ENCODE results near the gene CCDC184. TPM values are rescaled to one million over a fixed set of nuclear protein-coding genes. Genes with fewer than 3 reads are reported as not detected.

Gene CCDC184
- polyA plus RNA-seq, 5 donors = 0.06 to 0.33 (median 0.24) TPM; not detected in 1

DNA sequence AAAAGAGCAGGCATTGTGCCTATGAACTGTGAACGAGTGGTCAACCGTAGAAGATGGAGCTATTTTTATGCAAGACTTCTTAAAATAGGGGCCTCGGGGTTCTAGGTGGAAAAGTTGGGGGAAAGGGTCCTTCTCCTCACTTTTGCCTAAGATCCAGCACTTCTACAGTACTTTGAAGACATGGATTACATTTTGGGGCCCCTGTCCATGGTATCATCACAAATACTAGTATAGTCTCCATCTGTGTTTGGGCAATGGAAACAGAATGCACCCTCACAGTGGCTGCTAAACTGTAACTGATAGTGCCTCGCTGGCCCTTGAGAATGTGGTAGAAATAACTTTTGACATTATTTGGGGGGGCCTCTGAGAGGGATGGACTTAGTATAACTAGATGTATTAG, 5.5 kb upstream of the CCDC184 start:
- DNase-seq = no peak

- DNase-seq = no peak
Measured at GRCh38 chr12:48179466-48179865, 4.0 kb upstream of the CCDC184 start.

DNA sequence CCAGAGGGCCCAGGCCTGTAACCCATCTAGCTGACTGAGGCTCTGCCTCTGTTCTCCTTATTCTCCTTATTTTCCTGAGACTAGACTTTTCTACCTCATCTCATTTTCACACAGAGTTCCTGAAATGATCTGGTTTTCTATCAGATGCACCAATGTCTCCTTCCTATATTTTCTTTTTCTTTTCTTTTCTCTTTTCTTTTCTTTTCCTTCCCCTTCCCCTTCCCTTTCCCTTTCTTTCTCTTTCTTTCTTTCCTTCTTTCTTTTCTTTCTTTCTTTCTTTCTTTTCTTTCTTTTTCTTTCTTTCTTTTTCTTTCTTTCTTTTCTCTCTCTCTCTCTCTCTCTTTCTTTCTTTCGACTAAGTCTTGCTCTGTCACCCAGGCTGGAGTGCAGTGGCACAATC, 3.0 kb upstream of the CCDC184 start:
- no peak for DNase-seq

GRCh38 chr12:48180857-48181495, 2.5 kb upstream of the CCDC184 start:
- DNase-seq = no peak

- no peak for DNase-seq
Measured at GRCh38 chr12:48182631-48183030, 813 bp upstream of the CCDC184 start.

- no peak for DNase-seq
Measured at GRCh38 chr12:48183876-48184548, 568 bp downstream of the CCDC184 start.

DNA sequence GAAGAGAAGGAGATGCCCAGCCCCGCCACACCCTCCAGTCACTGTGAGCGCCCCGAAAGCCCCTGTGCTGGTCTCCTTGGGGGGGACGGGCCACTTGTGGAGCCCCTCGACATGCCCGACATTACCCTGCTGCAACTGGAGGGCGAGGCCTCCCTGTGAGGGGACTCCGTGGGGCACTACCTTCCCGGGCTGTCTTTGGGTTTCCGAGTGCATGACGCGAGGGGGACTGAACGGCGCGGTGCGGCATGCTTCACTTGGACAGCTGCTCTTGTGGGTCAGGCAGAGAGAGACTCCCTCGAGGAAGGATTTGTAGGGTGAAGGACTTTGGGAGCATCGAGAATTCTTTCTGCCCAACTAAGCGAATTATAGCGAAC, 1.1 kb downstream of the CCDC184 start:
- DNase-seq = no peak

DNA sequence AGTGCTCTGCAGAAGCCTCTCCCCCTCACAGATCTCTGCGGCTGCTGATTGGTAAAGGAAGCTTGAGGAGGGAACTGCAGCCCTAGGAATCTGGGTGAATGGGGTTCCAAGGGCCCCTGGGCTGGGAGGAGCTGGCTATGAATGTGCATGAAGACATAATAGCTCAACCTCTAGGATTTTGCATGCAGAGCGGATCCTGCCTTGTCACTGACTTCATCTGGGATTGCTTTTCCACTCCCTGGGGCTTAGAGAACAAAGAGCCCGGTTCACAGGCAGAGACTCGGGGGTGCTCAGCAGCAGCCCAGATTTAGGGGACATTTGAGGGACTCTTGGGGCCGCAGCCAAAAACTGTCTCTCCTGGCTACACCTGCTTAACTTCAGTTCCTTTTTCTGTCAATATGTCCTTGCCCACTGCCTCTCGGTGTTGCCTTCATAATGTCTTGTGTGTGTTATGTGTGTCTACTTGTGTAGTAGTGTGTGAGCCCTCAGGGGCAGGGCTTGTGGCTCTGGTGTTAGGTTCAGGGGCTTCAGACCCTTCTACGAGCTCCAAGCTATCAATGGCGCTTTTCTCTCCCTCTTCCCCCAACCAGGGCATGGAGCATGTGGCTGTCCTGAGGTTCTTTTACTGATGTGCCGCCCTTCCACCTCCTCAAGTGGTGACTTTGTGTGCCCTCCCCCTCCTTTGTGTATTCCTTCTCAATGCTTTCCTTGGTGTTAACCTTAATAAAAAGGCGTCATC, 1.9 kb downstream of the CCDC184 start:
- no peak for DNase-seq

DNA sequence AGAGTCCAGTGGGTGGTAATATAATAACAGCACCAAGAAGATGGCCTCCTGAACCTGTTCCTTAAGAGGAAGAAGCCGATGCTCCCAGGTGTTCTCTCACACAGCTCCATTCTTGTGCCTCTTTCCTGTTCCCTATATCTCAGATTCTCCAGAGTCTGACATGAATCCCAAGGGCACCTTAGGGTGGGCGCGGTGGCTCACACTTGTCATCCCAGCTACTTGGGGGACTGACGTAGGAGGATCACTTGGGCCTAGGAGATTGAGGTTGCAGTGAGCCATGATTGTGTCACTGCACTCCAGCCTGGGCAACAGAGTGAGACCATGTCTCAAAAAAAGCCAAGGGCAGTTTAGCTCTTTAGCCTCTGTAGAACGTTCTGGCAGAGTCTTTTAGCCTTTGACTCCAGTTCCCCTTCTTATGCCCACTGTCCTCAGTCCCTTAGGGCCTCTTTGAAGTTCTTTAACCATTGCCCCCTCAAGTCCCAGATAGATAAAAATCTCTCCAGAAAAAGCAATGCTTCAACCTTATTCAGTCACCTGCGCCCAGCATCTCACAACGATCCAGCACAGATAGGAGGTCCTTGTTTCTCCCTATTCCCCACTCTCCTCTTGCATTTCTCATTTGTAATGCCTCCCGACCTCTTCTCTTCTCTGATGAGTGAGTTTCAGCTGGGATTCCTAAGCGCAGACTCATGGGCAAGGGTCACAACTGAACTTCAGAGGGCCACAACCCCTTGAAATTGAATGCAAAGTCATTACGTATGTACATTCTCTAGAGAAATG, 4.7 kb downstream of the CCDC184 start:
- DNase-seq = no peak

DNA sequence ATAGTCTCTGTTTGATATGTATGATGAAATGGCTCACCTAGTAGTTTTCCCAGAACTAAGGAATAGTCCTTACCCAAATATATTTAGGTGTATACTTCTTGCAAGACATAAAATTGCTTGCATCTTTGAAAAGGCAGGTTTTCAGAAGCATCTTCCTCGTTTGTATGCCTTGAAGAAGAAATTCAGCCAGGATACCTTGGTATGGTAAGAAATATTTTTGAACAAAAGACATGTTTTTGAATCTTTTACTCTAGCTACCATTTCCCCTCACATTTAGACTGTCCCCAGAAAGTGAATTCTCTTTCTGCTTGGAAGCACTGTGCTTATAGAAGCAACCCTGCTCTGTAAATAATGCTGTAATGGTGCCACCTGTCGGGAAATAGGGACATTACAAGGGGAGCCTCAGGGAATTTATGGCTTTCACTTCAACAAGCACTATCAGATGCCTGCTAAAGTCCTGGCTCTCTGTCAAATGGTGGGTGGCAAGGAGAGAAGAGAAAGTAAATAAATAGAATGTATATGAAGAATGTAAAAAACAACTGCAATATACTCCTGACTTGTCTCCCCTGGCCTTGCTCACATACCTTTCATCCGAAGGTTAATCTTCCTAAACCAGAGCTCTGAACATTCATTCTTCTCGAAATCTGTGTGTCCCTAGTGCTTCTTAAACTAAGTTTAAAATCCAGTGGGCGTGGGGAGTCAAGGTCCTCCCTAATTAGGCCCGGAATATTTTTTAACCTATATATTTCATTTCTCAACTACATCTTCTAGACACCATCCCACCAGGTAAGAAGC, 6.1 kb downstream of the CCDC184 start:
- DNase-seq = peak; percentile 47 to 65

- no peak for DNase-seq
Measured at GRCh38 chr12:48191096-48191495, 7.7 kb downstream of the CCDC184 start.

DNA sequence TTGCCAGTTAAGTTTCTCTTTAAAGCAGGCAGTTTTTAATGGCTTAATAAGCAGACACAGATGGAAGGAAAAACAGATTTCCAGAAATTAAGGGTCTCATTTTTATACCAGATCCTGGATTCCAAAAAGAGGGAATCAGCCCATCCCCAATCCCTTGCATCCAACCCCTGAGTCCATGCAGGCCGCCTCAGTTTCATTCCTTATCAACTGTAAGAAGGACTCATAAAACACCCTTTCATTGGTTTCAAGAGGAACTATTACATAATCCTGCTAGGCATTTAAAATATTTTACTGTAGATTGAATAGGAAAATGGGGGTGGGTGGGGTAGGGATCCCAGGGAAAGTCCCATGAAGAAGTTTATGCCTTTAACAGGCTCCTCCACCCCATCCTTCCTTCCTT, 9.4 kb downstream of the CCDC184 start:
- no peak for DNase-seq

GRCh38 chr12:48193623-48194022, 10.2 kb downstream of the CCDC184 start:
- DNase-seq = no peak

GRCh38 chr12:48194799-48195201, 11.4 kb downstream of the CCDC184 start:
- DNase-seq = no peak

- DNase-seq = peak in 1 of 2 donors; percentile 43
Measured at GRCh38 chr12:48197549-48197970, 14.1 kb downstream of the CCDC184 start.

DNA sequence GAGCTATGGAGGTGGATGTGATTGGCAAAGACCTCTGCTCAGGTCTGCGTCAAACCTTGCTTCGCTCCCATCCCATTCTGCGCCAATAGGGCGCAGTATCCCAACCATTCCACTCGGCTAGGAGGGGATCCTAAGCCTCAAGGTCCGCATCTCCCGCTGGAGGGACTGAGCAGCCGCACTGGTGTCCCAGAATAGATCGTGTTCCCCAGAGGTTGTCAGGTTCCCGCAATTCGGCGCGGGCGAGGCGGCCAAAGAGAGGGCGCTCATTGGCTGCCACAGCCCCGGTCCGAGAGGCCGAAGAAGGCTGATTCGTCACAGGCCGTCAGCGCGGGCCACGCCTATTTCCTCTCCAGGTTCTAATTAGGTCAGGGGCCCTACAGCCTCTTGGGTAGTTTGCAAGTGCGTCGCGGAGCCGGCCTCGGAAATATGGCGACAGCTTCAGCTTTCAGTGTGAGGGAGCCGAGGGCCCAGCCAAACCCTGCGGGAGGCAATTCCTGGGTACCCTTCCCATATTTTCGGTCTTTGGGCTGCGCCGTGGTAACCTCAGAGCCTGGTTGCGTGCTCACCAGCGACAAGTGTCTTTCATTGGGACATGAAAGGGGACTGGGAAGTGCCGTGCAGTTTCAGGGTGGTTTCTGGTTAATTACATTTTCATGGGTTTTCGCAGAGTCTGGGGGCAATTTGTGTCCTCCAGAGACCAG, 14.7 kb downstream of the CCDC184 start:
- DNase-seq = peak; percentile 95

GRCh38 chr12:48198672-48198971, 15.2 kb downstream of the CCDC184 start:
- DNase-seq = no peak

GRCh38 chr12:48198985-48199384, 15.5 kb downstream of the CCDC184 start:
- DNase-seq = no peak

DNA sequence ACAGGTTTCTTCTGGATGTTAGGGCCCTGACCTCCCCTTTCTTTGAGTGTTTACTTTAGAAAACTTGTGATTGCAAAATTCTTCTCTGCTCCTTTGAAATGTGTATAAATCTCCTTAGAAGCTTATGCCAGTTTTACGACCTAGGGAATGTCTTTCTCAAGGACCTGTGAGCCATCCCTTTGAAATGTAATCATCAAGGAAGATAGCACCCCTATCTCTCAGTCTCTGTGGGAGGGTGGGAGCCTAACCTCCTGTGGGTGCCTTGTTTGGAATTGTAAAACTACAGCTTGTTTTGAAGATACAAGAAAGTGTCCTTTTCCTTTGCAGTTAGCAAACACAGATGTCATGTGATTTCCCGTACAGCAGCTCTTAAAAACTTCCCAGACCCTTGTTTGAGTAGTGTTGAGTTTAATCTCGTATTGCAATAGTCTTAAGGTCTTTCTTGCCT, 16.4 kb downstream of the CCDC184 start:
- DNase-seq = peak; percentile 61

DNA sequence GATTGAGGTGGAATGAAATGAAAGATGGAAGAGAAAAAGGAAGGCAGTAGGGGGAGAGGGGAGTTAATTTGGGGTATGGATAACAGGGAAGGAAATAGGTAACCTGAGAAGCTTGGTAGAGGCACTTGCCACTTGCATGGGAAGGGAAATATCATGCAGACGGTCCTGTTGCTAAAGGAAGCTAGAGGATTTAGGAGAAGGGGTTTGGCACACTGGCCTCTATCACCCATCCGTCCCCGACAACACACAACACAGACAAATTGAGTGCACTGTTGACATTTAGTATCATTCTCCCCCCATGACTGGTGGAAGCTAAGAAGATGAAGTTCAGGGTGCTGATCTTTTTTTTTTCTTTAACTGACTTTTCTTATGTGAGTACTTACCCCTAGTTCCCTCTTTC, 17.6 kb downstream of the CCDC184 start:
- no peak for DNase-seq

- DNase-seq = no peak
Measured at GRCh38 chr12:48201516-48201915, 18.1 kb downstream of the CCDC184 start.
